ENCODE data around the gene CORIN.

Gene CORIN

GRCh38 chr4:47642985-47643760 is 194.7 kb downstream of the CORIN start:
- Mint-ChIP-seq H3K36me3 (ENCODE audit: low read depth) (peaks cover 2% of the 10 kb centered on the region), H3K27ac (no peak overlapping the region), H3K9me3 (peaks cover 7% of the 10 kb centered on the region), H3K27me3 (ENCODE audit: low read depth) (no peaks in the 10 kb centered on the region), H3K4me1 (peaks cover 21% of the 10 kb centered on the region), H3K4me3 (no peak overlapping the region)
- no peak for TF ChIP-seq CTCF (IDR thresholded peaks at IDR 0.05; ENCODE audit: unreplicated experiment in 3 of 3)

GRCh38 chr4:47642191-47642830 is 195.6 kb downstream of the CORIN start:
- peaks cover 9% of the 10 kb centered on the region for H3K9me3 Mint-ChIP-seq
- H3K4me1 Mint-ChIP-seq, result peaks cover 21% of the 10 kb centered on the region
- no peak overlapping the region for H3K4me3 Mint-ChIP-seq
- no peaks in the 10 kb centered on the region for H3K27me3 Mint-ChIP-seq (ENCODE audit: low read depth)
- TF ChIP-seq CTCF (IDR thresholded peaks at IDR 0.05; ENCODE audit: unreplicated experiment in 3 of 3), result no peak
- H3K36me3 Mint-ChIP-seq (ENCODE audit: low read depth), result peaks cover 4% of the 10 kb centered on the region
- H3K27ac Mint-ChIP-seq, result no peak overlapping the region

GRCh38 chr4:47641755-47642154 is 196.1 kb downstream of the CORIN start:
- Mint-ChIP-seq H3K36me3 (ENCODE audit: low read depth) (peaks cover 9% of the 10 kb centered on the region), H3K9me3 (peaks cover 13% of the 10 kb centered on the region), H3K4me3 (no peak overlapping the region), H3K27ac (no peak overlapping the region), H3K27me3 (ENCODE audit: low read depth) (no peaks in the 10 kb centered on the region), H3K4me1 (peaks cover 21% of the 10 kb centered on the region)
- no peak for TF ChIP-seq CTCF (IDR thresholded peaks at IDR 0.05; ENCODE audit: unreplicated experiment in 3 of 3)

GRCh38 chr4:47640911-47641310 is 197.0 kb downstream of the CORIN start:
- Mint-ChIP-seq H3K36me3 (ENCODE audit: low read depth) (peaks cover 12% of the 10 kb centered on the region), H3K27me3 (ENCODE audit: low read depth) (no peaks in the 10 kb centered on the region), H3K27ac (no peak overlapping the region), H3K4me3 (no peak overlapping the region), H3K4me1 (peaks cover 21% of the 10 kb centered on the region), H3K9me3 (peaks cover 18% of the 10 kb centered on the region)
- TF ChIP-seq CTCF (IDR thresholded peaks at IDR 0.05; ENCODE audit: unreplicated experiment in 3 of 3), result no peak

GRCh38 chr4:47639531-47639930 is 198.3 kb downstream of the CORIN start:
- peaks cover 21% of the 10 kb centered on the region for H3K4me1 Mint-ChIP-seq
- TF ChIP-seq CTCF (IDR thresholded peaks at IDR 0.05; ENCODE audit: unreplicated experiment in 3 of 3), result no peak
- H3K27me3 Mint-ChIP-seq (ENCODE audit: low read depth), result no peaks in the 10 kb centered on the region
- peaks cover 12% of the 10 kb centered on the region for H3K36me3 Mint-ChIP-seq (ENCODE audit: low read depth)
- H3K4me3 Mint-ChIP-seq, result no peak overlapping the region
- peaks cover 20% of the 10 kb centered on the region for H3K9me3 Mint-ChIP-seq
- H3K27ac Mint-ChIP-seq, result no peak overlapping the region

Data from nephron (organoid).